ENCODE data around the gene ADGRB2. TPM values are rescaled to one million over a fixed set of nuclear protein-coding genes. Genes with fewer than 3 reads are reported as not detected.

The ADGRB2 gene
- polyA plus RNA-seq, 3 donors: 13.5 to 18.2 (median 17.8) TPM

GRCh38 chr1:31749785-31750735 is 14.1 kb downstream of the ADGRB2 start:
- no peak for DNase-seq

- no peak for DNase-seq
Observed at GRCh38 chr1:31748365-31748764, 15.8 kb downstream of the ADGRB2 start.

GRCh38 chr1:31747304-31747703 is 16.8 kb downstream of the ADGRB2 start:
- no peak for DNase-seq

- no peak for DNase-seq
Observed at GRCh38 chr1:31746687-31747086, 17.5 kb downstream of the ADGRB2 start.

- DNase-seq: no peak
Observed at GRCh38 chr1:31745946-31746670, 18.0 kb downstream of the ADGRB2 start.

- DNase-seq: no peak
Observed at GRCh38 chr1:31745096-31745945, 18.8 kb downstream of the ADGRB2 start.

- no peak for DNase-seq
Observed at GRCh38 chr1:31744165-31744888, 19.8 kb downstream of the ADGRB2 start.

- no peak for DNase-seq
Observed at GRCh38 chr1:31742462-31743212, 21.5 kb downstream of the ADGRB2 start.

GRCh38 chr1:31739346-31739745 is 24.8 kb downstream of the ADGRB2 start:
- no peak for DNase-seq

GRCh38 chr1:31736675-31737074 is 27.5 kb downstream of the ADGRB2 start:
- DNase-seq: no peak

GRCh38 chr1:31735571-31735970 is 28.6 kb downstream of the ADGRB2 start:
- DNase-seq: no peak

GRCh38 chr1:31734582-31735107 is 29.5 kb downstream of the ADGRB2 start:
- DNase-seq: no peak

GRCh38 chr1:31733389-31734219 is 30.5 kb downstream of the ADGRB2 start:
- DNase-seq: no peak

- DNase-seq: no peak
Observed at GRCh38 chr1:31732751-31733289, 31.3 kb downstream of the ADGRB2 start.

- no peak for DNase-seq
Observed at GRCh38 chr1:31732343-31732742, 31.8 kb downstream of the ADGRB2 start.

GRCh38 chr1:31731049-31731565 is 33.0 kb downstream of the ADGRB2 start:
- no peak for DNase-seq

GRCh38 chr1:31730336-31731048 is 33.6 kb downstream of the ADGRB2 start:
- no peak for DNase-seq

GRCh38 chr1:31727849-31728248 is 36.3 kb downstream of the ADGRB2 start:
- no peak for DNase-seq
